Neural crest cell (in vitro differentiated cells): Measurements from ENCODE around the gene EPG5. TPM values are rescaled to one million over a fixed set of nuclear protein-coding genes. Genes with fewer than 3 reads are reported as not detected.

Experiments
- DNase-seq: peaks from one replicate; pipeline ENCODE4 v3.0.0; 2021; ENCODE audit warnings: low read depth, mixed read lengths, low spot score
- H3K27ac Mint-ChIP-seq: one replicate; pipeline ENCODE4 v1.8.0; 2021; ENCODE audit warnings: mild to moderate bottlenecking, mixed read lengths; ENCODE audit not compliant: unreplicated experiment
- H3K27me3 Mint-ChIP-seq: 2 replicates; pipeline ENCODE4 v1.8.0; 2021; ENCODE audit warnings: low read depth, mild to moderate bottlenecking, mixed read lengths
- H3K36me3 Mint-ChIP-seq: 2 replicates; pipeline ENCODE4 v1.8.0; 2021; ENCODE audit warnings: low read depth, mild to moderate bottlenecking, mixed read lengths
- H3K4me1 Mint-ChIP-seq: 2 replicates; pipeline ENCODE4 v1.8.0; 2021; ENCODE audit warnings: mixed read lengths
- H3K4me3 Mint-ChIP-seq: one replicate; pipeline ENCODE4 v1.8.0; 2021; ENCODE audit warnings: mild to moderate bottlenecking, mixed read lengths
- H3K9me3 Mint-ChIP-seq: 2 replicates; pipeline ENCODE4 v1.8.0; 2021; ENCODE audit warnings: mixed read lengths
- total RNA-seq: library from RNA; stranded (reverse); gene quantifications from 2 replicates; pipeline ENCODE4 v1.2.1, GENCODE V29; 2021
- TF ChIP-seq, protein P1 (sequence below): fragments of 200-600 bp; sonication (generic); conservative IDR thresholded peaks from 2 replicates; pipeline ENCODE4 v1.5.0; 2021; ENCODE audit warnings: antibody characterized with exemption, mild to moderate bottlenecking

EPG5 gene
- total RNA-seq, 1 donor from 2014 or later: 20.5 TPM

GRCh38 chr18:45932708-45933107, 34.4 kb downstream of the EPG5 start:
- H3K27ac Mint-ChIP-seq: no peak overlapping the region

DNA sequence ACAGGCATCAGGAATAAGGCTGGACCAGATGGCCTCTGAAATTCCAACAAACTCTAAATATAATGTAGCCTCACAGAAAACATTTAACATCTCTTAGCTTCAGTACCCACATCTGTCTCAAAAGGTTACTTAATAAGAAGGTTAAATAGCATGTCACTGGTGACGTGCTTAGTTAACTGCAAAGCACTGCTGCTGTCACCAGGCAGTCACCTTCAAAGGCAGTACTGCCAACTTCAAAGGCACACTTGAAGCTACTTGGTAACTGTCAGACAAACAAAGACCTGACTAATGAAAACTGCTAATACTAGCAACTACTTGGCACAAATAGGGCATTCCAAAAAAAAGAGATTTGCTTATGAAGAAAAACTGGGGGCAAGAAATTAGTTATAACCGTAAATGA, 36.2 kb downstream of the EPG5 start:
- Mint-ChIP-seq H3K9me3 (no peaks in the 10 kb centered on the region), H3K4me1 (no peaks in the 10 kb centered on the region), H3K27ac (no peak overlapping the region), H3K4me3 (no peak overlapping the region), H3K36me3 (peaks cover 13% of the 10 kb centered on the region), H3K27me3 (no peaks in the 10 kb centered on the region)
- DNase-seq: no peak
- TF ChIP-seq, protein P1, sequence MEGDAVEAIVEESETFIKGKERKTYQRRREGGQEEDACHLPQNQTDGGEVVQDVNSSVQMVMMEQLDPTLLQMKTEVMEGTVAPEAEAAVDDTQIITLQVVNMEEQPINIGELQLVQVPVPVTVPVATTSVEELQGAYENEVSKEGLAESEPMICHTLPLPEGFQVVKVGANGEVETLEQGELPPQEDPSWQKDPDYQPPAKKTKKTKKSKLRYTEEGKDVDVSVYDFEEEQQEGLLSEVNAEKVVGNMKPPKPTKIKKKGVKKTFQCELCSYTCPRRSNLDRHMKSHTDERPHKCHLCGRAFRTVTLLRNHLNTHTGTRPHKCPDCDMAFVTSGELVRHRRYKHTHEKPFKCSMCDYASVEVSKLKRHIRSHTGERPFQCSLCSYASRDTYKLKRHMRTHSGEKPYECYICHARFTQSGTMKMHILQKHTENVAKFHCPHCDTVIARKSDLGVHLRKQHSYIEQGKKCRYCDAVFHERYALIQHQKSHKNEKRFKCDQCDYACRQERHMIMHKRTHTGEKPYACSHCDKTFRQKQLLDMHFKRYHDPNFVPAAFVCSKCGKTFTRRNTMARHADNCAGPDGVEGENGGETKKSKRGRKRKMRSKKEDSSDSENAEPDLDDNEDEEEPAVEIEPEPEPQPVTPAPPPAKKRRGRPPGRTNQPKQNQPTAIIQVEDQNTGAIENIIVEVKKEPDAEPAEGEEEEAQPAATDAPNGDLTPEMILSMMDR: no peak

More at GRCh38 chr18:45932708-45933107, 34.4 kb downstream of the EPG5 start:
- DNase-seq: no peak
- Mint-ChIP-seq H3K4me1 (no peaks in the 10 kb centered on the region), H3K36me3 (peaks cover 7% of the 10 kb centered on the region), H3K9me3 (no peaks in the 10 kb centered on the region), H3K4me3 (no peak overlapping the region), H3K27me3 (no peaks in the 10 kb centered on the region)
- TF ChIP-seq, protein P1: no peak

- Mint-ChIP-seq H3K9me3 (no peaks in the 10 kb centered on the region), H3K36me3 (peaks cover 15% of the 10 kb centered on the region), H3K4me1 (no peaks in the 10 kb centered on the region), H3K4me3 (no peak overlapping the region), H3K27me3 (no peaks in the 10 kb centered on the region), H3K27ac (no peak overlapping the region)
- no peak for DNase-seq
- TF ChIP-seq, protein P1: no peak
Observed at GRCh38 chr18:45926691-45927090, 40.4 kb downstream of the EPG5 start.

DNA sequence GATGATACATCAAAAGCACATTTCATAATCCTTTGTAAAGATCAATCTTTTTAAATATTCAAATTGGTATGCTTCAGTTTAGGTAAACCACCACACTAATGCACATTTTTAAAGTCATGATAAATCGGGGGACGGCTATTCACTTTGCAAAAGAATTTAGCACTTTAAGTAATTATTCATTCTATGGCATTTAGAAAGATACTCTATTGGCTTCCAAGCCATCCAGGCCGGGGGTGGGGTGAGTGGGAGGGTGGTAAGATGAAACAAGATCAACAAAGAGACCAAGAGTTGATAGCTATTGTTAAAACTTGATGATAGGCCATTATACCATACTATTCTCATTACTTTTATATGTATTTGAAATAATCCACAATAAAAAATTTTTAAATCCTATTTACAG, 41.0 kb downstream of the EPG5 start:
- TF ChIP-seq, protein P1: no peak
- H3K4me1 Mint-ChIP-seq: no peaks in the 10 kb centered on the region
- H3K27ac Mint-ChIP-seq: no peak overlapping the region
- no peaks in the 10 kb centered on the region for H3K9me3 Mint-ChIP-seq
- H3K27me3 Mint-ChIP-seq: no peaks in the 10 kb centered on the region
- peaks cover 15% of the 10 kb centered on the region for H3K36me3 Mint-ChIP-seq
- DNase-seq: no peak
- H3K4me3 Mint-ChIP-seq: no peak overlapping the region

GRCh38 chr18:45923138-45923537, 44.0 kb downstream of the EPG5 start:
- H3K4me3 Mint-ChIP-seq: no peak overlapping the region
- DNase-seq: no peak
- H3K9me3 Mint-ChIP-seq: no peaks in the 10 kb centered on the region
- peaks cover 18% of the 10 kb centered on the region for H3K4me1 Mint-ChIP-seq
- peaks cover 18% of the 10 kb centered on the region for H3K36me3 Mint-ChIP-seq
- H3K27ac Mint-ChIP-seq: no peak overlapping the region
- TF ChIP-seq, protein P1: no peak
- no peaks in the 10 kb centered on the region for H3K27me3 Mint-ChIP-seq

- no peak overlapping the region for H3K27ac Mint-ChIP-seq
- H3K27me3 Mint-ChIP-seq: no peaks in the 10 kb centered on the region
- no peaks in the 10 kb centered on the region for H3K9me3 Mint-ChIP-seq
- TF ChIP-seq, protein P1: no peak
- no peak overlapping the region for H3K4me3 Mint-ChIP-seq
- DNase-seq: no peak
- peaks cover 18% of the 10 kb centered on the region for H3K4me1 Mint-ChIP-seq
- H3K36me3 Mint-ChIP-seq: peaks cover 12% of the 10 kb centered on the region
Observed at GRCh38 chr18:45920367-45920766, 46.8 kb downstream of the EPG5 start.
